Activated B cell treated with CpG ODN at 0.5 μM for 24 hours (primary cell): Measurements from ENCODE around the gene MOB2. TPM values are rescaled to one million over a fixed set of nuclear protein-coding genes. Genes with fewer than 3 reads are reported as not detected.

ENCODE experiments used
- ATAC-seq: fragments of 200-7000 bp; cut with Tn5 transposase; one replicate; pipeline ENCODE4 v1.10.0; 2021; ENCODE audit warnings: low read depth, mild to moderate bottlenecking, moderate library complexity
- CTCF ChIA-PET: fragments of 350-600 bp; sonication (Branson Sonifier 250); formaldehyde crosslinking; loops from one replicate; lab custom pipeline; 2021; ENCODE audit warnings: antibody characterized with exemption; lab: Charles Lee
- POLR2A ChIA-PET: fragments of 350-600 bp; sonication (Branson Sonifier 250); formaldehyde crosslinking; loops from one replicate; lab custom pipeline; 2021; ENCODE audit warnings: antibody characterized with exemption; lab: Charles Lee
- DNase-seq: peaks from one replicate; pipeline ENCODE4 v3.0.0; 2022
- H3K27ac Mint-ChIP-seq: one replicate; pipeline ENCODE4 v1.8.0; 2020; ENCODE audit warnings: mixed read lengths
- H3K27me3 Mint-ChIP-seq: one replicate; pipeline ENCODE4 v1.8.0; 2021; ENCODE audit warnings: mixed read lengths
- H3K36me3 Mint-ChIP-seq: one replicate; pipeline ENCODE4 v1.8.0; 2021; ENCODE audit warnings: low read depth, mixed read lengths
- H3K4me1 Mint-ChIP-seq: one replicate; pipeline ENCODE4 v1.8.0; 2021; ENCODE audit warnings: mixed read lengths
- H3K4me3 Mint-ChIP-seq: one replicate; pipeline ENCODE4 v1.8.0; 2020; ENCODE audit warnings: mild to moderate bottlenecking, mixed read lengths
- H3K9me3 Mint-ChIP-seq: one replicate; pipeline ENCODE4 v1.8.0; 2020; ENCODE audit warnings: mixed read lengths
- intact Hi-C: fragments of 100-400 bp; cut with micrococcal nuclease; formaldehyde crosslinking; loops from one replicate; pipeline ENCODE4 v1.15.1; 2024
- total RNA-seq: library from RNA; stranded (reverse); gene quantifications from 2 replicates; pipeline ENCODE4 v1.2.3, GENCODE V29; 2022
- TF ChIP-seq, protein P1 (sequence below): fragments of 200-600 bp; IDR thresholded peaks from one replicate; pipeline ENCODE4 v1.8.0; 2022; ENCODE audit warnings: antibody characterized with exemption, mild to moderate bottlenecking

MOB2 gene
- total RNA-seq, 1 donor from 2014 or later: 29.5 TPM

DNA sequence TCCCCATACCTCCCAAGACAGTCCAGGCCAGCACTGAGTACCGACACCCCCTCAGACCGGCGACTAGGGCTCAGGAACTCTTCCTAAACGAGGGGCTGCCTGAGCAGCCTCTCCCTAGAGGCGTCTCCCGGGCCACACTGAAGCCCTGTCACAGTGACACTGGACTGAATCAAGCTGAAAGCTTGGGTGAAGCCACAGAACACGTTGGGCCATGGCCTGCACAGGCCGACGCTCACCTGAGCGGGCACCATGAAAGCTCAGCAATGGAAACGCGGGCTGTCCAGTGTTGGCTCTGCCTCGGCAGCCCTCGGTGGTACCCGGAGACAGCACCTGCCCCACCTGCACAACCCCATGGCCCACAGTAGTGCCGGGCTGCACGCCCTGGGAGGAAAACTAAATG lies 42.7 kb upstream of the MOB2 start:
- H3K27me3 Mint-ChIP-seq: no peaks in the 10 kb centered on the region
- intact Hi-C loops: no loop called here
- H3K4me3 Mint-ChIP-seq: no peak overlapping the region
- CTCF ChIA-PET: no interaction called here
- H3K27ac Mint-ChIP-seq: no peak overlapping the region
- peaks cover 21% of the 10 kb centered on the region for H3K4me1 Mint-ChIP-seq
- DNase-seq (no peak), ATAC-seq (no peak)
- peaks cover 18% of the 10 kb centered on the region for H3K36me3 Mint-ChIP-seq
- POLR2A ChIA-PET: no interaction called here
- TF ChIP-seq, protein P1, sequence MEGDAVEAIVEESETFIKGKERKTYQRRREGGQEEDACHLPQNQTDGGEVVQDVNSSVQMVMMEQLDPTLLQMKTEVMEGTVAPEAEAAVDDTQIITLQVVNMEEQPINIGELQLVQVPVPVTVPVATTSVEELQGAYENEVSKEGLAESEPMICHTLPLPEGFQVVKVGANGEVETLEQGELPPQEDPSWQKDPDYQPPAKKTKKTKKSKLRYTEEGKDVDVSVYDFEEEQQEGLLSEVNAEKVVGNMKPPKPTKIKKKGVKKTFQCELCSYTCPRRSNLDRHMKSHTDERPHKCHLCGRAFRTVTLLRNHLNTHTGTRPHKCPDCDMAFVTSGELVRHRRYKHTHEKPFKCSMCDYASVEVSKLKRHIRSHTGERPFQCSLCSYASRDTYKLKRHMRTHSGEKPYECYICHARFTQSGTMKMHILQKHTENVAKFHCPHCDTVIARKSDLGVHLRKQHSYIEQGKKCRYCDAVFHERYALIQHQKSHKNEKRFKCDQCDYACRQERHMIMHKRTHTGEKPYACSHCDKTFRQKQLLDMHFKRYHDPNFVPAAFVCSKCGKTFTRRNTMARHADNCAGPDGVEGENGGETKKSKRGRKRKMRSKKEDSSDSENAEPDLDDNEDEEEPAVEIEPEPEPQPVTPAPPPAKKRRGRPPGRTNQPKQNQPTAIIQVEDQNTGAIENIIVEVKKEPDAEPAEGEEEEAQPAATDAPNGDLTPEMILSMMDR: no peak
- H3K9me3 Mint-ChIP-seq: no peaks in the 10 kb centered on the region

DNA sequence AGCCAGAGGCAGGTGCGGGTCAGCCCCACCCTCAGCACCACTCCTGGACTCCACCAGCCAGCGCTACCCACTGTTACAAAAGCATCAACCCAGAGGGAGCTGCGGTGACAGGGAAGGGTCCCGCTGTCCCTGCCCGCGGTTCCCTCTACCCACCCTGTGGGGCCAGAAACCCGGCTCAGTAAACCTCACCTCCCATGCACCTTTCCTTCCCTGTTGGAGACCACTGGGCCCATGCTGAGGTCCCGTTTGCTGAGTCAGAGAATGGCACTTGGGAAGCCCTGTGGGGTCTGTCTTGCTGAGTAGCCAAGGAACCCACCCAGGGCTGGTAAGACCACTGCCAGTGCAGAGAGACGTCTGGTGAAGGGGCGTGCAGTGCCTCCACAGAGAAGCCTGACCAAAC lies 42.1 kb upstream of the MOB2 start:
- ChIA-PET CTCF (no interaction called here), POLR2A (no interaction called here)
- intact Hi-C loops: no loop called here
- DNase-seq: no peak
- H3K4me3 Mint-ChIP-seq: no peak overlapping the region
- TF ChIP-seq, protein P1: no peak
- no peaks in the 10 kb centered on the region for H3K27me3 Mint-ChIP-seq
- H3K4me1 Mint-ChIP-seq: peaks cover 26% of the 10 kb centered on the region
- no peaks in the 10 kb centered on the region for H3K9me3 Mint-ChIP-seq
- no peak overlapping the region for H3K27ac Mint-ChIP-seq
- ATAC-seq: no peak
- H3K36me3 Mint-ChIP-seq: peaks cover 17% of the 10 kb centered on the region

DNA sequence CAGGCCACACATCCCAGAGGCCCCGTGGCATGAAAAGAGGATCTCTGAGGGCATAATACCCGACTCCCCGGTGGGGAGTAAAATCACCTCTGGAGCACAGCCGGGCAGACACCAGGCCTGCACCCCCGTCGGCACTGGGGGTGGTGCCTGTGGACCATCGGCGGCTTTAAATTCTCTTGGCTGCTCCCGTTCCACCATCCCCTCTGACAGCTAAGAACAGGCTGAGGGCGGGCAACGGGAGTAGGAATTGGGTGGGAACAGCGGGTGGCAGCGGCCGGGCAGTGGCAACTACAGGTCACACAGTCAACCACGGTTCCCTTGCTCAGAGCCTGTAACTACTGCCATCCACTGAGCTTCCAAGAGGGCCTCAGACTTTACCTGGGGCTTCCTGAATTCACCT lies 40.2 kb upstream of the MOB2 start:
- no peaks in the 10 kb centered on the region for H3K27me3 Mint-ChIP-seq
- ATAC-seq (no peak), DNase-seq (no peak)
- intact Hi-C loops: no loop called here
- H3K36me3 Mint-ChIP-seq: peaks cover 6% of the 10 kb centered on the region
- ChIA-PET POLR2A (no interaction called here), CTCF (interaction anchor here (0.6 kb wide), 1 partner anchor 112 kb away, joined by 3 read pairs; no protein-coding TSS in a partner anchor)
- H3K27ac Mint-ChIP-seq: no peak overlapping the region
- no peak overlapping the region for H3K4me3 Mint-ChIP-seq
- TF ChIP-seq, protein P1: no peak
- H3K9me3 Mint-ChIP-seq: no peaks in the 10 kb centered on the region
- peaks cover 40% of the 10 kb centered on the region for H3K4me1 Mint-ChIP-seq

DNA sequence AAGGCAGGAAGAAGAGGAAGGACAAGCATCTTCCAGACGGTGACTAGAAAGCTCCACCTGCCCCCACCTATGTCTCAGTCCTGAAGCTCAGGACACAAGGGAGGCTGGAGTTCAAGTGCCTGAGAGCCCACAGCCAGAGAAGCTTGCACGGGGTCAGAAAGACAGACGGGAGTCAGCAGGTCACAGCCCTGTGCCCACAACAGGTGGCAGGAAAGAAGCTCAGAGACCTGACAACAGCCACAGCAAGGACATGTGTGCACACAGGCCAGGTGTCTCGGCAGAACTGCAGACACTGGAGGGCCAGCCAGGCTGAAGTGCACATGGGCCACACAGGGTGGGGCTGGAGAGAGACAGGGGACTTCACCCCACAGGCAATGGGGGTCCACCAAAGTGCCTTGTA lies 37.2 kb upstream of the MOB2 start:
- intact Hi-C loops: loop anchor here (2.0 to 5.0 kb wide), 4 partner anchors 13 to 726 kb away; partner anchors contain the start of gene SLC25A22
- no peaks in the 10 kb centered on the region for H3K9me3 Mint-ChIP-seq
- ChIA-PET POLR2A (interaction anchor here (1.2 kb wide), 1 partner anchor 12 kb away, joined by 3 read pairs; no protein-coding TSS in a partner anchor), CTCF (no interaction called here)
- H3K4me1 Mint-ChIP-seq: peaks cover 60% of the 10 kb centered on the region
- H3K36me3 Mint-ChIP-seq: no peaks in the 10 kb centered on the region
- H3K27me3 Mint-ChIP-seq: no peaks in the 10 kb centered on the region
- DNase-seq (no peak), ATAC-seq (no peak)
- no peak overlapping the region for H3K27ac Mint-ChIP-seq
- H3K4me3 Mint-ChIP-seq: no peak overlapping the region
- TF ChIP-seq, protein P1: no peak

DNA sequence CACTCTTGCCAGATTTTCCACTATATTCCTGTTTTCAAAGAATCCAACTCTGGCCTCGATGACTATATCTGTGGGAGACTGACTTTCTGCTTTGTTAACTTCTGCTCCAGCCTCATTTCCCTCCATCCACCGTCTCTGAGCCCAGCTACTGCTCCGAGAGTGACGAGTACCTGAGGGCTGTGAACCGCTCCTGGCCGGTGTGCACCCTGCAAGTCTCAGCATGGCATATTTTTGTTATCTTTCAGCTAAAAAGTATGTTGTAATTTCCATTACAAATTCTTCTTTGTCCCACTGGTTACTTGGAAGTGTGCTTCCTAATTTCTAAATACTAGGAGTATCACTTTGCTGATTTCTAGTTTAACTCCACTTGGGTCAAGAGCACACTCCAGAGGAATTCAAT lies 36.5 kb upstream of the MOB2 start:
- intact Hi-C loops: loop anchor here (2.0 to 5.0 kb wide), 4 partner anchors 14 to 726 kb away; partner anchors contain the start of gene SLC25A22
- H3K36me3 Mint-ChIP-seq: no peaks in the 10 kb centered on the region
- H3K4me3 Mint-ChIP-seq: no peak overlapping the region
- no peak for ATAC-seq
- no peak for DNase-seq
- no peaks in the 10 kb centered on the region for H3K9me3 Mint-ChIP-seq
- TF ChIP-seq, protein P1: no peak
- H3K27ac Mint-ChIP-seq: peak overlapping the region; percentile 1
- peaks cover 58% of the 10 kb centered on the region for H3K4me1 Mint-ChIP-seq
- H3K27me3 Mint-ChIP-seq: no peaks in the 10 kb centered on the region
- CTCF ChIA-PET: interaction anchor here (2.7 kb wide), 1 partner anchor 51 kb away, joined by 13 read pairs; no protein-coding TSS in a partner anchor
- POLR2A ChIA-PET: interaction anchor here (1.2 kb wide), 1 partner anchor 13 kb away, joined by 3 read pairs; no protein-coding TSS in a partner anchor
